Stimulated activated CD4-positive, alpha-beta T cell treated with anti-CD3 and anti-CD28 coated beads, Interleukin-12 subunit alpha, Interleukin-12 subunit beta, amount 100 ng/mL, for 4 hours (primary cell): ENCODE data around the gene HOXB7.

Source experiments
- DNase-seq: peaks from one replicate; pipeline ENCODE4 v3.0.0-alpha.2; 2020

The HOXB7 gene

DNA sequence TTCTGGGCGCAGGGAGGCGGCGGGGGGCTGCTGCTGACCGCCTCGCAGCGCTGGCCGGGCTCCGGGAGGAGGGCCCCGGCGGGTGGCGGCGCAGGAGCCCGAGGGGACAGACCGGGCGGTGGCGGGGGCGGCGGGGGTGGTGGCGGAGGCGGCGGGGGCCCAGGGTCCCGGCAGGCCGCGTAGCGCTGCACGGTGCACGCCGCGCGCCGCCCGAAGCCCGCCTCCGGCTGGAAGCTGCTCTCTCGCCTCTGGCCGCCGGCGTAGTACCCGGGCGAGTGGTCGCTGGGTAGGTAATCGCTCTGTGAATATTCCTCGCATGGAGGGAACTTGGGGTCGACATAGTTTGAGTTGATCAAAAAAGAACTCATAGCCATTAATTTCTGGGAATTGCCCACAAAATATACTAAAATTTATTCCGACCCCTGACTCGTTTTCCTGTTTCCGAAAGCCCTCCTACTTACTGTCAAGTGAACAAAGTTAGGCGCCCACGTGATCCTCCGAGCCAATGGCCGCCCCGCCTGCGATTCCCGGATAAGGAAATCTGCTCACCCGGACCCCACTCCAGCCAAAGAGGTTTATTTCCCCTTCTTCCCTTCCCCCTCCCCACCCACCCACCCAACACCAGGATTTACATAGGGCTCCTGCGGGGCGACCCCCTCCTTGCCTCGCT is 32.7 kb downstream of the HOXB7 start, which contains the start of gene HOXB4:
HOXB4 (minus strand) TSS at position 405 of the 670 bp plus-strand sequence; CDS start at position 374, 31 bp downstream.
- DNase-seq = peak; percentile 60

DNA sequence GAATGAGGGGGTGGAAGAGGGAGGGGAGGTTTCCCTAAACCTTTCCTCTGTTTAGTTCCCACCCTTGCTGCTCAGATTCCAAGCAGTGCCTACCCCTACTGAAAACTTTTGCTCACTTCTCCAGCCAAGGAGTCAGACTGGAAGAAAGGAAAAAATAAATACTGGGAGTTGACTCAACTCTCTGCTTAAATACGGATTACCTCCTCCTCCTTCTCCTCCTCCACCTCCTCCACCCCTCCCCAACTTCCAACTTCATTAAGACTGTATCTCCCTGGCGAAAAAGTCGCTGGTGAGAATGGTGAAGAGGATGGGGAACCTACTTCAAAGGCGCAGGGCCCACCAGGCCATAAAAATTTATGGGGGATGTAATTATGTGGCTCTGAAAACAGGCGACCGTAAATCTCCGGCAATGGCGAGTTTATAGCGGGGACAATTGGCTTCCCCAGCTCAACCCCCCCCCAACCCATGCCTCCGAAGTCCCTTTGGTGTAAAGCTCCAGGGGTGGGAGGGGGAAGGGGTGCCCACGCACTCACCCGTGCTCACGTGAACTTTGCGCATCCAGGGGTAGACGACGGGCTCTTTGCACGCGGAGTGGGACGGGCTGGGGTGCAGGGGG is 33.4 kb downstream of the HOXB7 start:
- no peak for DNase-seq

GRCh38 chr17:48576479-48577309 is 34.1 kb downstream of the HOXB7 start:
- no peak for DNase-seq

DNA sequence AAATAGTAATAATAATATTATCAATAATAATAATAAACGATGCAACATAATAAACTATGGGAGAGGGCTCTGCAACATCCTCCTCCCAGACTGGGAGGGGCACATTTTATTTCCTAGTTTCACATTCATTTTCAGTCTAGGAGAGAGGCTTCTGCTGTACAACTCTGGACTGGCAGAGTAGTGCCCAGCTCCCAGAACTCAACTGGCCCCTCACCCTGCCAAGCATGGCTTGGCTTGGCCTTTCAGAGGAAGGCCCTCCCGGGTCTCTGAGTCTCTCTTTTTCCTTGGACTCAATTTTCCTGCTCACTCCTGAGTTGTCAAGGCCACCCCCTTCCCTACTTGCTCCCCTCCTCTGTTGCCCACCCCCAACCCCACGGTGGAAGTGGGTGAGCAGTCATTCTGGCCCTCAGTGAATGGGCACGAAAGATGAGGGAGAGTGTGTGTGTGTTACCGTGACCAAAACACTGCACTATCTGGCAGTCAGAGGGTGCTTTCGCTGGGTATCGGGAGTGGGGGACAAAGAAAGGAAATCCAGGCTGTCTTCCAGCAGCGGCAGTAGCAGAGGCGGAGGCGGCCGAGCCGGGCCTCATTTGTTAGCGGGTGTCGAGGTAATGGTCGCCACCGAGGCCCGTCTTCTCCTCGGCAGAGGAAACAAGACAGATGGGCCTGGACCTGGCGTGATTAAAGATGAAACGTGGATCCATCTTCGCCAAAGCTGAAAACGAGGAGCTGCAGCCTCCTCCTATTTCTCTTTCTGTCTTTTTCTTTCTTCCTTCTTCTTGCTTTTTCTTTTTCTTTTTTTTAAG is 34.9 kb downstream of the HOXB7 start:
- DNase-seq = no peak

DNA sequence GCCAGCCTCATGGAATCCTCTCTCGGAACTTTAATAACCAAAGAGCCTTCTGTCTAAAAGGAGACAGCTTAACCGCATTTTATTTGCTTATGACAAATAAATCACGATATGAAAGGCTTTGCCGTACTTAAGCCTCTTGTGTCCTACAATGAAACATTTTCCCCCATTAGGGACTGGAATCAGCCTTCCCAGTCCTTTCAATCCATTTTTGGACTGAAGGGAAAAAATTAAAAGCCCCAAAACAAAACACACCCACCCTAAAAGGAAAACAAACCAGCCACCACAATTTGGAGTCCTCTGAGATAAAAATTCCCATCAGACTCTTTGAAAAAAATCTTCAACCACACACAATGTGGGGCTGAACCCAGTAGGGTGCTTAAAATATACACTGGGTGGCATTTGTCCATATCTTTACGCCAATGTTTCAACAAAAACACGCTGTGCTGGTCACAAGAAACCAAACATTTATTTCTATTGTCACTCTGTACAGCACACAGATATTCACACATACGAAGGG is 35.7 kb downstream of the HOXB7 start:
- no peak for DNase-seq

DNA sequence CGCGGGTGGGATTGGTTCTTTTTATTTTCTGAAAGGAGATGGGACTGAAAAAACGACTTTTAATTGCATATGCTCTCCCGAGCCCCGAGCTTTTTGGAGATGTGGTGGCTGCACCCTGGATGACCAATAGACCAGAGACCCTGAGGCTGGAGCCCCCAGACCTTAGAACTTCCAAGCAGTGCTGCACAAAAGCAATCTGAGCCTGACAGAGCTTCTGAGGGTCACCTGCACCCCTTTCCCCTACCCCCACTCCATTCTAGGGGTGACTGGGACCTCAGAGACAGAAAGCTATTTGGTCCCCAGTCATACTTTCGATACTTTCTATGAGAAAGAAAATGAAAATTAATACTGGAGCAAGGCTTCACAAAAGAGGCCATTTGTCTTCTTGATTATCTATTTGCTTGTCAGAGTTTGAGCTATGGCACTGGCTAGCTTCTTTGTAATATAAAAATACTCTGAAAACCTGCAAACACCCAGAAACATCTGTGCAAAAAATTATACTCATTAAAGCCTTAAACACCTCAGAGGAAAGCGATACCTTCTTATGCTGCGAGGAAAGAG is 36.2 kb downstream of the HOXB7 start:
- no peak for DNase-seq

- DNase-seq = no peak
Measured at GRCh38 chr17:48571826-48572417, 38.9 kb downstream of the HOXB7 start.

GRCh38 chr17:48571024-48571818 is 39.6 kb downstream of the HOXB7 start:
- DNase-seq = no peak

GRCh38 chr17:48570325-48571023 is 40.3 kb downstream of the HOXB7 start:
- no peak for DNase-seq

- DNase-seq = no peak
Measured at GRCh38 chr17:48569674-48570324, 41.0 kb downstream of the HOXB7 start.

DNA sequence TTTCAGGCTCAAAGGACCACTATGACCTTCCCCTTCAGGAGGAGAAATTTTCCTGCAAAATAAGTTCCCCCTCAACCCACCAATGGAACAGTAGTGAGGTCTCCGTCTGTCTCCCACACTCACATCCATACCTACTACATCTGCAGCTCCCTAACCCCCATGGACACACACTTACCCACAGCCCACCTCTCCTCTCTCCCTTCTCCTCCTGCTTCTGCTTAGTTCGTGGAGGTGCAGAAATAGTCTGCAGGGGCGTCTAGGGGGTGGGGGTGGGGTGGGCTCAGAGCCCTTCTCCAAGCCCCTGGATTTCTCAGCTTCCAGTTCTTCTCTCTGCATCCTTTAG is 41.6 kb downstream of the HOXB7 start:
- no peak for DNase-seq

DNA sequence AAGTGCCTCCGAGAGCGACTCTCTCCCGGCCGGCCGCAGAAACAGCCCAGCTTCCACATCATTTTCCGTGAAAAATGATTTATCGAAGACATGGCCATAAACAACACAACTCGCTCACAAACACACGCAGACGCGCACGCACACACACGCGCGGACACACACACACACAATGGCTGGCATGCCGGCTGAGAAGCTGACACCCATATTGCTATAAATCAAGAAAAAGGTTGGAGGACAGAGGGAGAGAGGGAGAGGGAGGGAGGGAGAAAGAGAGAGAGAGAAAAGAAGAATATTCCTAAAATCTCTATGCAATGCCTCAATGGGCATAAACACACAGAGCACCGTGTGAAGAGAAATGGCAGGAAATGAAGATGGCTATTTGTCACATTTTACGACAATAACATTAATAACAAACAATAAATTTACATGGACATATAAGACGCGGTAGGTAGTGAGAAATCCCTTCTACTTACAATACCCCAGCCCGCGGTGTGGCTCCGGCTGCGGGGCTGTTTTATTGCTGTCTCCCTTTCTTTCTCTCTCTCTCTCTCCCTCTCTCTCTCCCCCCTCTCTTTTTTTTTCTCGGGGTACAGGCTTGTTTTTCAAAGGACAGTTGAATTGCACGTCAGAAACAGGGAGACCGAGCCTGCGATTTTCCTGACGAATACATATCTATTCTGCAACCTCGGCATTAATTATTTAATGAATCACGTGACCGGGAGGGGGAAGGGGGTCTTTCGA is 42.1 kb downstream of the HOXB7 start:
- no peak for DNase-seq

GRCh38 chr17:48567646-48568354 is 43.0 kb downstream of the HOXB7 start:
- DNase-seq = no peak

- DNase-seq = no peak
Measured at GRCh38 chr17:48567209-48567608, 43.6 kb downstream of the HOXB7 start.

DNA sequence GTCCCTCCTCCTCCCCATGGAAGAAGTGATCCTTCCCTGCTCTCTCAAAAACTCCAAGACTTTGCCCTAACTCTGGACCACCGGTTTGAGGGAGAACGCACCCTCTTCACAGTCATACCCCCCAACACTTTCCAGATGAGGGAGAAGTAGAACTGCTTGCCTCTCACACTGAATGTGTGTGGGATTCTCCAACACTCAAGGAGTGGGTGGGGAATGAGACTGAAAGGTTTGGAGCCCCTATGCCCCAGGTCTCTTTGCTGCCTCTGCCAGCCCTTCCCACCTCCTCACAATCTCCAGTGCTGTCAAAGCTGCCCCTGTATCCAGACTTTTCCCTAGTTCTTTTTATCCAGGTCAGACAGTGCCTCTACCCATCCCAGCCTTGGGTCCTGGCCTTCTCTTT is 44.1 kb downstream of the HOXB7 start:
- no peak for DNase-seq

- no peak for DNase-seq
Measured at GRCh38 chr17:48565925-48566710, 44.7 kb downstream of the HOXB7 start.

DNA sequence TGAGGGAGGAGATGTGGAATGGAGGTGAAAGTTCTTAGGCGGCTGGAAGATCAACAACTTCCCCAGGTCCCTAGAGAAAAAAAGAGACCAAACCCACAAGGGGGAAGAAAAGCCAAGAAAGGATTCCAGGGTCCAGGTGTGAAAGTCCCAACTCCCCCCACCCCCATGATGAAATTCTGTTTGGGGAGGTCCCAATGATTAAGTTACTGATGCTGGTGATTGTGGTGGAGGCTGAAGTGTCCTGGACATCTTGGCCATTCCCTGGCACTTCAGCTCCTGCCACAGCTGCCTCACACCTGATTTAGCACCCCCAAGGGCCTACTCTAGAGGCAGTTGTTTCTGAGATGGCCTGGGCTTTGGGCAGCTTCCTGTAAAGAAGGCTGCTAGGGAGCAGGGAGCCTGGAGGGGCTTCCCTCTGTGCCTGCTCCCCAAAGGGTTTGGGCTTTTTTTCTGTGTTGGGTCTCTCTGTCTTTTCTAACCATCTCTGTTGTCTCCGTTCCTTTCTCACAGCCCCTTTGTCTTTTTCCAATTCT is 45.7 kb downstream of the HOXB7 start:
- no peak for DNase-seq
